Endothelial cell of umbilical vein (primary cell): Measurements from ENCODE around the gene STAT4. TPM values are rescaled to one million over a fixed set of nuclear protein-coding genes. Genes with fewer than 3 reads are reported as not detected.

ENCODE experiments used
- BruUV-seq: library from RNA; stranded (reverse); fragments of 400-500 nt; replicated peaks from 2 replicates; lab custom pipeline; 2021; lab: Mats Ljungman, UMichigan
- CTCF ChIA-PET: fragments of 300-600, 350-600 bp; sonication (Branson Sonifier 250); formaldehyde crosslinking; loops from one replicate; lab custom pipeline; 2021; ENCODE audit warnings: antibody characterized with exemption, inconsistent platforms; lab: Charles Lee
- POLR2A ChIA-PET: fragments of 300-600, 350-600 bp; sonication (Branson Sonifier 250); formaldehyde crosslinking; loops from one replicate; lab custom pipeline; 2021; ENCODE audit warnings: antibody characterized with exemption, inconsistent platforms; lab: Charles Lee
- DNase-seq: peaks from one replicate; pipeline ENCODE4 v3.0.0-alpha.2; 2011; ENCODE audit warnings: low read depth, low spot score
- FAIRE-seq: peaks from 2 replicates; lab custom pipeline; 2011; peaks lifted over from hg19 to GRCh38; lab: Jason Lieb, UNC
- H2AFZ ChIP-seq: 2 replicates; pipeline ENCODE4 v1.6.0; 2012; ENCODE audit warnings: low read depth, low read length, control low read depth, inconsistent platforms
- H3K27ac ChIP-seq: 2 replicates; pipeline ENCODE4 v1.5.1; 2011; ENCODE audit warnings: low read depth, mild to moderate bottlenecking, control low read depth, low read length, moderate library complexity; ENCODE audit not compliant: insufficient read depth
- H3K27me3 ChIP-seq, 2 experiments: 2 replicates each; pipeline versions ENCODE4 v1.6.0 to v1.6.1; 2011; ENCODE audit warnings: low read length in 2 of 2, mixed read lengths in 1 of 2; ENCODE audit not compliant: control insufficient read depth in 2 of 2, insufficient read depth in 2 of 2
- H3K36me3 ChIP-seq, 2 experiments: 2 replicates in 1 of 2; 3 replicates in 1 of 2; pipeline ENCODE4 v1.5.1; 2011; ENCODE audit warnings: low read length in 2 of 2, mild to moderate bottlenecking in 1 of 2, moderate library complexity in 1 of 2; ENCODE audit not compliant: control insufficient read depth in 2 of 2, insufficient read depth in 2 of 2; ENCODE audit errors: extremely low read depth in 1 of 2
- H3K4me1 ChIP-seq: 3 replicates; pipeline ENCODE4 v1.5.1; 2011; ENCODE audit warnings: mild to moderate bottlenecking, low read length; ENCODE audit not compliant: control insufficient read depth, insufficient read depth; ENCODE audit errors: extremely low read depth
- H3K4me2 ChIP-seq: 2 replicates; pipeline ENCODE4 v1.6.1; 2011; ENCODE audit warnings: low read length, control low read depth, mixed read lengths; ENCODE audit not compliant: insufficient read depth
- H3K4me3 ChIP-seq, 3 experiments: fragments of 200-600 bp in 1 of 3; sonication (generic), shearing (Covaris generic) in 1 of 3; replicated peaks in 1 of 3; 2 replicates each; pipeline ENCODE4 v1.5.1; 2011 to 2016; ENCODE audit warnings: control low read depth in 3 of 3, low read length in 3 of 3, mild to moderate bottlenecking in 2 of 3, inconsistent platforms in 1 of 3, low read depth in 1 of 3, moderate library complexity in 1 of 3; ENCODE audit not compliant: insufficient read depth in 1 of 3
- H3K79me2 ChIP-seq: 2 replicates; pipeline ENCODE4 v1.6.0; 2012; ENCODE audit warnings: low read length, inconsistent platforms; ENCODE audit not compliant: control insufficient read depth, insufficient read depth
- H3K9ac ChIP-seq: replicated peaks from 2 replicates; pipeline ENCODE3; 2011; ENCODE audit warnings: low read length, control low read depth; ENCODE audit not compliant: insufficient read depth; ENCODE audit errors: extremely low read depth
- H3K9me1 ChIP-seq: replicated peaks from 3 replicates; pipeline ENCODE4 v1.6.0; 2011; ENCODE audit warnings: mild to moderate bottlenecking, low read length; ENCODE audit not compliant: control insufficient read depth, insufficient read depth; ENCODE audit errors: extremely low read depth
- H3K9me3 ChIP-seq: replicated peaks from 2 replicates; pipeline ENCODE4 v1.5.1; 2012; ENCODE audit warnings: low read length, inconsistent platforms; ENCODE audit not compliant: control insufficient read depth, insufficient read depth
- H4K20me1 ChIP-seq: replicated peaks from 2 replicates; pipeline ENCODE3; 2011; ENCODE audit warnings: mild to moderate bottlenecking, low read length; ENCODE audit not compliant: control insufficient read depth, insufficient read depth; ENCODE audit errors: extremely low read depth
- CTCF ChIP-seq, 2 donors: IDR thresholded peaks; 1 replicate in 1 of 2; 2 replicates in 1 of 2; pipeline ENCODE4 v1.5.1; 2011; ENCODE audit warnings: low read length in 2 of 2, mild to moderate bottlenecking in 2 of 2, moderate library complexity in 2 of 2, control low read depth in 1 of 2, inconsistent platforms in 1 of 2, low read depth in 1 of 2; ENCODE audit not compliant: insufficient read depth in 1 of 2; ENCODE audit errors: extremely low read depth in 1 of 2
- EZH2 ChIP-seq: IDR thresholded peaks from 2 replicates; pipeline ENCODE4 v1.6.1; 2012; ENCODE audit warnings: borderline replicate concordance, low read depth, mild to moderate bottlenecking, moderate library complexity, low read length, inconsistent platforms; ENCODE audit not compliant: severe bottlenecking
- FOS ChIP-seq: IDR thresholded peaks from 2 replicates; pipeline ENCODE4 v1.6.1; 2011; ENCODE audit warnings: mild to moderate bottlenecking, low read length, moderate library complexity, borderline replicate concordance; ENCODE audit not compliant: insufficient read depth
- GATA2 ChIP-seq: IDR thresholded peaks from 2 replicates; pipeline ENCODE4 v1.7.0; 2011; ENCODE audit warnings: low read depth, mild to moderate bottlenecking, moderate library complexity, mixed read lengths, low read length; ENCODE audit not compliant: insufficient read length, insufficient read depth
- JUN ChIP-seq: IDR thresholded peaks from 2 replicates; pipeline ENCODE4 v1.6.1; 2011; ENCODE audit warnings: borderline replicate concordance, low read depth; ENCODE audit not compliant: insufficient read length, insufficient read depth
- MYC ChIP-seq: IDR thresholded peaks from one replicate; pipeline ENCODE4 v1.6.1; 2011; ENCODE audit warnings: mild to moderate bottlenecking, low read depth, low read length
- POLR2A ChIP-seq: IDR thresholded peaks from 2 replicates; pipeline ENCODE4 v1.6.1; 2012; ENCODE audit warnings: low read depth, mild to moderate bottlenecking, control low read depth, low read length
- POLR2AphosphoS5 ChIP-seq: IDR thresholded peaks from 2 replicates; pipeline ENCODE4 v1.6.1; 2012; ENCODE audit warnings: low read depth, mild to moderate bottlenecking, control low read depth, low read length, moderate library complexity; ENCODE audit not compliant: insufficient read depth
- dilution Hi-C: fragments of 300-500 bp; cut with MboI; formaldehyde crosslinking; loops from one replicate; pipeline ENCODE4 v1.15.0; 2019; ENCODE audit warnings: low sequenced_read_pairs; ENCODE audit not compliant: extremely low pct_ligation_motif_present
- intact Hi-C: fragments of 100-400 bp; cut with micrococcal nuclease; formaldehyde crosslinking; loops from one replicate; pipeline ENCODE4 v1.10.0; 2022
- polyA plus RNA-seq, 4 experiments: library from polyadenylated mRNA; depleted of rRNA in 3 of 4; stranded (reverse) in 3 of 4; unstranded in 1 of 4; fragments of >200 nt; gene quantifications; 2 replicates each; pipeline versions ENCODE4 v1.2.1 to v1.2.3, GENCODE V29; 2011 to 2012; ENCODE audit warnings: missing spikeins in 1 of 4
- total RNA-seq: library from RNA; stranded (reverse); gene quantifications from 2 replicates; pipeline ENCODE4 v1.2.3, GENCODE V29; 2021

Gene STAT4
- total and polyA plus RNA-seq, 2 donors (not counting 3 experiments of a cell fraction or from before 2014, with no cell fraction given), result 0.46 to 1.2 TPM

GRCh38 chr2:191171286-191171685 lies 20.5 kb upstream of the STAT4 start:
- dilution Hi-C loops, result no loop called here
- H4K20me1 ChIP-seq, result no peaks in the 10 kb centered on the region
- H3K27me3 ChIP-seq, result no peaks in the 10 kb centered on the region
- no peak overlapping the region for H2AFZ ChIP-seq
- H3K4me1 ChIP-seq, result peaks cover 9% of the 10 kb centered on the region
- H3K79me2 ChIP-seq, result no peaks in the 10 kb centered on the region
- no peak for FAIRE-seq
- H3K36me3 ChIP-seq, result no peaks in the 10 kb centered on the region
- ChIA-PET CTCF (interaction anchor here (1.1 to 4.1 kb wide), 7 partner anchors 10 to 350 kb away, joined by 4 to 24 read pairs (median 7); no protein-coding TSS in a partner anchor), POLR2A (no interaction called here)
- BruUV-seq, result no TSS peak
- H3K4me2 ChIP-seq, result no peak overlapping the region
- H3K9ac ChIP-seq, result no peak overlapping the region
- intact Hi-C loops, result no loop called here
- DNase-seq, result no peak
- H3K9me1 ChIP-seq, result no peaks in the 10 kb centered on the region
- H3K27ac ChIP-seq, result no peak overlapping the region
- H3K9me3 ChIP-seq, result no peaks in the 10 kb centered on the region
- TF ChIP-seq FOS (no peak), POLR2AphosphoS5 (no peak), CTCF (IDR thresholded peaks at IDR 0.05; ENCODE audit: extremely low read depth in 1 of 2, insufficient read depth in 1 of 2, low read depth in 1 of 2, low read length in 2 of 2) (no peak), GATA2 (no peak), POLR2A (no peak), JUN (no peak), MYC (no peak), EZH2 (no peak)
- H3K4me3 ChIP-seq, result no peak overlapping the region
